GM18502 (cell line): ENCODE results near the gene SERPINB1.
"Not testable (repeated sequence)": the region's sequence is repeated elsewhere in the genome, so short reads cannot be mapped to it uniquely, and the experiment has no call there.

Source experiments
- ATAC-seq: cut with Tn5 transposase; IDR thresholded peaks from one replicate; pipeline ENCODE4 v1.9.1; 2021; ENCODE audit warnings: mild to moderate bottlenecking; ENCODE audit not compliant: unreplicated experiment, poor library complexity

Gene SERPINB1

GRCh38 chr6:2820415-2820814 lies 21.2 kb downstream of the SERPINB1 start:
- ATAC-seq, result no peak

GRCh38 chr6:2819978-2820377 lies 21.7 kb downstream of the SERPINB1 start:
- ATAC-seq, result no peak

DNA sequence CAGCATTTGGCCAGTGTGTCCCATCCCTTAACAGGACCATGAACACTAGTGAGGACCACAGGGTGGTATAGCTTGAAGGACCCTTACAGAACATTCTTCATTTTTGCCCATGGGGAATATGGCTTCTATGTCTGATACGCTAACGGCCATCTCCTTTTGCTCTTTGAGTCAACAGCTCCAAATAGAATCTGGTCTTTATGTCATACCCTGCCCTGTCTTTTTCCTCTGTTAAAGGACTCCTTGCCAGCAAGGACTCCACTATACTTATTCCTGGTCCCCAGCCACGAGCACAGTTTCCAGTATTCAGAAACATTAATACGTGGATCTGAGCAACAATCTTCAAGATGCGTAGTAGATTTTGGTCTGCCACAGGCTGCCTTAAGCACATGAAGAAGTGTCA lies 22.5 kb downstream of the SERPINB1 start:
- ATAC-seq, result no peak

GRCh38 chr6:2818593-2818992 lies 23.1 kb downstream of the SERPINB1 start:
- no peak for ATAC-seq

- ATAC-seq, result no peak
These were observed 23.7 kb downstream of the SERPINB1 start for GRCh38 chr6:2817903-2818443.

DNA sequence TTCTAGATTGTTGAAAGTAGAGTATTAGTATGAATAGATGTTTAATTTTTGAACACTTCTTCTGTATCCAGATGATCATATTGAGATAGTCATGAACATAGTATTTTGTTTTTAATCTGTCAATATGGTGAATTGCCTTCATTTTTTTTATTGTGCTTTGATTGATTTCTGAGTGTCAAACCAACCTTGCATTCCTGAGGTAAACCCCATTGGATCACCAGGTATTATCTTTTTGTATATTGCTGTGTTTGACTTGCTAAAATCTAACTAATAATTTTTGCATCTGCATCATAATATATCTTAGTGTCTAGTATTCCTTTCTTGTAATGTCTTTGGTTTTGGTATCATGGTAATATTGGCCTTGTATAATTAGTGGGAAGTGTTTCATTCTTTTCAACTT lies 25.5 kb downstream of the SERPINB1 start:
- no peak for ATAC-seq

DNA sequence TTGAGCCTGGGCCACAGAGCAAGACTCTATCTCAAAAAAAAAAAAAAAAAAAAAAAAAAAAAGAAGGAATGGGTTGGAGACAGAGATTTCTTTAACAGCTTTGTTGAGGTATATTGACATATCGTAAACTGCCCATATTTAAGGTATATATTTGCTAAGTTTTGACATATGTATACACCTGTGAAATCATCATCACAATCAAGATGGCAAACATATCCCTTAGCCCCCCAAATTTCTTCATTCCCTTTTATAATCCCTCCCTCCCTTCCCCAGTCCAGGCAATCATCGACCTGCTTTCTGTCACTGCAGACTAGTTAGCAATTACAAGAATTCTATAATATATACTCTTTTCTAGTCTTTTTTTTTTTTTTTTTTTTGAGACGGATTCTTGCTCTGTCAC lies 29.0 kb downstream of the SERPINB1 start:
- no peak for ATAC-seq

GRCh38 chr6:2810092-2810671 lies 31.5 kb downstream of the SERPINB1 start:
- ATAC-seq, result no peak

- ATAC-seq, result no peak
These were observed 32.6 kb downstream of the SERPINB1 start for GRCh38 chr6:2809015-2809414.

DNA sequence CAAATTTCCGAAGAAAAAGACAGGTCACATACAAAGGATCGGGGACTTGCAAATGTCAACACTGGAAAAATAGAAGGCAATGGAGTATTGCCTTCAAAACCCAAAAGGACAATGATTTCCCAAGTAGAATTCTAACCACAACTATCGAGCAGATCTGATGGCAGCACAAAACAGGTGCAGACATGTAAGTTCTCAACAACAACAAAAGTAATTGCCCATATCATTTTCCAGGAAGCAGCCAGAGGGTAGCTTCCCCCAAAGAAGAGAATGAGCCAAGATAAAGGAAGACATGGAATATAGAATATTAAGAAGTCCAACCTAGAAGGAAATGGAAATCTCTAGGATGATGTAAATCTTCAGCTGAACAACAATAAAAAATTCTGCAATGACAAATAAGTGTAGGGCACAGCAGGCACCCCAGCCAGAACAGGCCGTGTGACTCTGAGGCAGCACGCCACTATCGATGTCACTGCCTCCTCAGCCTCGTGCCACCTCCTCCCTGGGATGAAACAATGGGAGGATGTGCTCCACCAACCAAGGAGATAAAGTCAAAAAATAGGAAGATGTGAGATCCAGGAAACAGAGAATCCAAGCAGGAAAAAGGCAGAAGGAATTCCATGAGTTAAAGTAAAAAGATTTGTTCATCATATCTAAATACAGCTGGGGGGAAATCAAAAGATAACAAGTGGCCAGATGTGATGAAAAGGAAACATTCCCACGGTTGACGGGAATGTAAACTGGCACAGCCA lies 34.1 kb downstream of the SERPINB1 start:
- ATAC-seq, result no peak

DNA sequence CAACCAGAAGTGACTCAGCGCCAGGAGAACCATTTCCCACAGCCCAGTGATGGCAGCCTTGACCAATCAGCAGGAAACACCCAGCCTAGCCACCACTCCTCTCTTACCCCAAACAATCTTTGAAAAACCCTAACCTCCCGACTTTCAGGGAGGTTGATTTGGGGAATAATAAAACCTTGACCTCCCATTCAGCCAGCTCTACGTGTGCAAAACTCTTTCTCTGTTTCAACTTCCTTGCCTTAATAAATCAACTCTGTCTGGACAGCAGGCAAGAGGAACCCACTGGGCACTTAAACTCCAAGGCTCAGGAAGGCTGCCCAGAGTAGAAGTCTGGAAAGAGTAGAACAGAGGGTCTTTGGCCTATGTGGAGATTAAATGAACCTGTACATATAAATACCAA lies 35.0 kb downstream of the SERPINB1 start:
- no peak for ATAC-seq

- ATAC-seq, result no peak
These were observed 36.6 kb downstream of the SERPINB1 start for GRCh38 chr6:2805031-2805430.

GRCh38 chr6:2804516-2804915 lies 37.1 kb downstream of the SERPINB1 start:
- ATAC-seq, result no peak

- no peak for ATAC-seq
These were observed 37.8 kb downstream of the SERPINB1 start for GRCh38 chr6:2803731-2804429.

DNA sequence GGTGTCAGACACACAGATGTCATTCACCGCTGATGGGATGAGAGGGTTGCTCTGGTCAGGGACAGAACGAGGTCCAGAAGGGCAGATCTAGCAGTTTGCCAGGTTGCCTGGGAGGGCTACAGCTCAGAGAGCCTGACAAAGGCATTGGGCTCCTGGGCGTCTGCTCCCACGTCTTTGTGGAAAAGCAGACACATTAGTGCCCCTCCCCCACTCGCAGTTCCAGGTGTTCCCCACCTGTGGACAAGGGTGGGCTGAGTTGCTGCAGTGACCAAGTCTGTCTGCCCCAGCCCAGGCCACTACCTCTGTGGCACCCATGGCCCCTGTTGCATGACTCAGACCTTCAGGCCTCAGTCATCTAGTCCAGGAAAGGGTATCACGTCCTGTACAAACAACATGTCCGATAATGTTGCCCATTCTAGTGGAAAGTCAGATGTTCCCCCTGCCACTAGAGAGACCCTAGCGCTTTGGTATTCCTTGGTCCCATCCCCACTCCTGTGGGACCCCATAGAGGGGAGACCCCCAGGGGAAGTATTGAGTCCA lies 39.1 kb downstream of the SERPINB1 start:
- no peak for ATAC-seq

DNA sequence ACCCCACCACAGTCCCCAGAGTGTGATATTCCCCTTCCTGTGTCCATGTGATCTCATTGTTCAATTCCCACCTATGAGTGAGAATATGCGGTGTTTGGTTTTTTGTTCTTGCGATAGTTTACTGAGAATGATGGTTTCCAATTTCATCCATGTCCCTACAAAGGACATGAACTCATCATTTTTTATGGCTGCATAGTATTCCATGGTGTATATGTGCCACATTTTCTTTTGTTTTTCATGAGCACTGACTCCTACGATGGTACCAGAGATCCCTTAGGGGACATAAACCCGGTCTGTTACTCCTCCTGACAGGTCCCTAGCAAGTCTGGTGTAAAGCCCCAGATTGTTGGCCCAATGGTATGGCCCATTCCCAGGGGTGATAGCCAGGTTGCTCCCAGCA lies 40.0 kb downstream of the SERPINB1 start:
- ATAC-seq, result not testable (repeated sequence)

- ATAC-seq, result no peak
These were observed 40.9 kb downstream of the SERPINB1 start for GRCh38 chr6:2800552-2801316.

GRCh38 chr6:2799936-2800527 lies 41.6 kb downstream of the SERPINB1 start:
- ATAC-seq, result no peak

- no peak for ATAC-seq
These were observed 43.0 kb downstream of the SERPINB1 start for GRCh38 chr6:2798586-2799134.
